Panc1 (cell line): Measurements from ENCODE around the gene VSIG8. TPM values are rescaled to one million over a fixed set of nuclear protein-coding genes. Genes with fewer than 3 reads are reported as not detected.

Source experiments
- ATAC-seq: fragments of 200-7000 bp; cut with Tn5 transposase; 2 replicates; pipeline ENCODE4 v1.9.1; 2020; ENCODE audit warnings: mild to moderate bottlenecking, moderate library complexity
- BruUV-seq: library from RNA; stranded (reverse); fragments of 400-500 nt; replicated peaks from 2 replicates; lab custom pipeline; 2021; lab: Mats Ljungman, UMichigan
- CTCF ChIA-PET: fragments of 300-600 bp; sonication (Branson Sonifier 250); formaldehyde crosslinking; loops from one replicate; lab custom pipeline; 2022; ENCODE audit warnings: antibody characterized with exemption; lab: Charles Lee
- POLR2A ChIA-PET: fragments of 300-600 bp; sonication (Branson Sonifier 250); formaldehyde crosslinking; loops from one replicate; lab custom pipeline; 2022; ENCODE audit warnings: antibody characterized with exemption; lab: Charles Lee
- DNase-seq: peaks from one replicate; pipeline ENCODE4 v3.0.0-alpha.2; 2010; ENCODE audit warnings: low read depth, low spot score
- H3K27ac ChIP-seq: 2 replicates; pipeline ENCODE4 v1.5.1; 2011; ENCODE audit warnings: mild to moderate bottlenecking, low read length, inconsistent platforms
- H3K27me3 ChIP-seq: fragments of 200-500 bp; sonication (Bioruptor generic); 2 replicates; pipeline ENCODE4 v1.6.0; 2014; ENCODE audit warnings: low read length, inconsistent platforms; ENCODE audit not compliant: control insufficient read depth, insufficient read depth
- H3K36me3 ChIP-seq: fragments of 200-500 bp; sonication (Bioruptor generic); 2 replicates; pipeline ENCODE4 v1.5.1; 2014; ENCODE audit warnings: inconsistent platforms, mild to moderate bottlenecking, low read length, moderate library complexity; ENCODE audit not compliant: control insufficient read depth, insufficient read depth
- H3K4me1 ChIP-seq: 2 replicates; pipeline ENCODE4 v1.5.1; 2011; ENCODE audit warnings: inconsistent platforms, mild to moderate bottlenecking, low read length, moderate library complexity; ENCODE audit not compliant: control insufficient read depth, insufficient read depth
- H3K4me3 ChIP-seq, 2 experiments: 2 replicates each; pipeline ENCODE4 v1.5.1; 2011 to 2012; ENCODE audit warnings: low read depth in 2 of 2, low read length in 2 of 2, mild to moderate bottlenecking in 2 of 2, inconsistent platforms in 1 of 2, moderate library complexity in 1 of 2
- H3K9me3 ChIP-seq: fragments of 200-500 bp; sonication (Bioruptor generic); 2 replicates; pipeline ENCODE4 v1.5.1; 2014; ENCODE audit warnings: low read depth, mild to moderate bottlenecking, inconsistent platforms, low read length, moderate library complexity; ENCODE audit not compliant: control insufficient read depth, insufficient read depth
- CTCF ChIP-seq: fragments of 450-650 bp; IDR thresholded peaks from 2 replicates; pipeline ENCODE4 v1.5.1; 2017; ENCODE audit warnings: mild to moderate bottlenecking
- POLR2AphosphoS5 ChIP-seq: IDR thresholded peaks from 2 replicates; pipeline ENCODE4 v1.6.1; 2012; ENCODE audit warnings: mild to moderate bottlenecking, low read depth, low read length, moderate library complexity
- SIN3A ChIP-seq: IDR thresholded peaks from 2 replicates; pipeline ENCODE4 v1.6.1; 2012; ENCODE audit warnings: low read depth, mild to moderate bottlenecking, low read length, moderate library complexity, borderline replicate concordance; ENCODE audit not compliant: insufficient read depth
- TCF7L2 ChIP-seq: IDR thresholded peaks from 2 replicates; pipeline ENCODE4 v1.6.1; 2011; ENCODE audit warnings: mild to moderate bottlenecking, low read depth, low read length, inconsistent platforms
- in situ Hi-C: cut with HindIII; loops from 2 replicates; pipeline ENCODE4 v1.10.0; 2016; ENCODE audit warnings: low sequenced_read_pairs, low pct_unique_long_range_greater_than_20kb
- intact Hi-C: fragments of 100-400 bp; cut with micrococcal nuclease; formaldehyde crosslinking; loops from one replicate; pipeline ENCODE4 v1.10.0; 2022; ENCODE audit not compliant: unreplicated experiment
- total RNA-seq: library from RNA; stranded (reverse); gene quantifications from one replicate; pipeline ENCODE4 v1.2.1, GENCODE V29; 2021; ENCODE audit not compliant: unreplicated experiment
- TF ChIP-seq, protein P1 (sequence below), 2 experiments: IDR thresholded peaks; 2 replicates each; pipeline ENCODE4 v1.6.1; 2011 to 2012; ENCODE audit warnings: low read depth in 2 of 2, control low read depth in 1 of 2, low read length in 1 of 2, mild to moderate bottlenecking in 1 of 2, moderate library complexity in 1 of 2; ENCODE audit not compliant: insufficient read depth in 1 of 2

VSIG8 gene
- total RNA-seq, 1 experiment from 2014 or later: not detected

DNA sequence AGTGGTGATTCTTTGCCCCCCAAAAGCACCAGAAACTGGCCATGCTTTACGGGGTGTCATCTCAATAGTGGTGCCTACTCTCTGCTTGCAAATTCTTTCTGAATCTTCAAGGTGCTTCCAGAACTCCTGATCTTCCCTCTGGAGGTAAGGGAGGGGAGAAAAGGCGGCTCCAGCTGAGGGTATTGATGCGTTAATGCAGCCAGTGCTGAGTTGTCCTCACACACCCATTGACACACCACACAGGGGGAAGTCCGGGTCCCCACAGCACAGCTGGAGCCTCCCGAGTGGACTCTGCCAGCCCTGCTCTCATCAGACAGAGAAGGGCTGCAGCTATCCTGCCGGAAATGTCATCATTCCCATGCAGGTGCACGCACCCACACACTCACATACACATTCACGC is 1.2 kb downstream of the VSIG8 start:
- Histone ChIP-seq H3K4me3 (no peak overlapping the region), H3K36me3 (no peaks in the 10 kb centered on the region), H3K4me1 (no peaks in the 10 kb centered on the region), H3K9me3 (no peaks in the 10 kb centered on the region), H3K27ac (no peak overlapping the region), H3K27me3 (no peaks in the 10 kb centered on the region)
- ChIA-PET POLR2A (no interaction called here), CTCF (no interaction called here)
- DNase-seq: no peak
- in situ Hi-C loops (no loop called here), intact Hi-C loops (no loop called here)
- BruUV-seq: no TSS peak
- no peak for ATAC-seq
- TF ChIP-seq SIN3A (no peak), POLR2AphosphoS5 (no peak), TCF7L2 (no peak), CTCF (no peak)
- TF ChIP-seq, protein P1, sequence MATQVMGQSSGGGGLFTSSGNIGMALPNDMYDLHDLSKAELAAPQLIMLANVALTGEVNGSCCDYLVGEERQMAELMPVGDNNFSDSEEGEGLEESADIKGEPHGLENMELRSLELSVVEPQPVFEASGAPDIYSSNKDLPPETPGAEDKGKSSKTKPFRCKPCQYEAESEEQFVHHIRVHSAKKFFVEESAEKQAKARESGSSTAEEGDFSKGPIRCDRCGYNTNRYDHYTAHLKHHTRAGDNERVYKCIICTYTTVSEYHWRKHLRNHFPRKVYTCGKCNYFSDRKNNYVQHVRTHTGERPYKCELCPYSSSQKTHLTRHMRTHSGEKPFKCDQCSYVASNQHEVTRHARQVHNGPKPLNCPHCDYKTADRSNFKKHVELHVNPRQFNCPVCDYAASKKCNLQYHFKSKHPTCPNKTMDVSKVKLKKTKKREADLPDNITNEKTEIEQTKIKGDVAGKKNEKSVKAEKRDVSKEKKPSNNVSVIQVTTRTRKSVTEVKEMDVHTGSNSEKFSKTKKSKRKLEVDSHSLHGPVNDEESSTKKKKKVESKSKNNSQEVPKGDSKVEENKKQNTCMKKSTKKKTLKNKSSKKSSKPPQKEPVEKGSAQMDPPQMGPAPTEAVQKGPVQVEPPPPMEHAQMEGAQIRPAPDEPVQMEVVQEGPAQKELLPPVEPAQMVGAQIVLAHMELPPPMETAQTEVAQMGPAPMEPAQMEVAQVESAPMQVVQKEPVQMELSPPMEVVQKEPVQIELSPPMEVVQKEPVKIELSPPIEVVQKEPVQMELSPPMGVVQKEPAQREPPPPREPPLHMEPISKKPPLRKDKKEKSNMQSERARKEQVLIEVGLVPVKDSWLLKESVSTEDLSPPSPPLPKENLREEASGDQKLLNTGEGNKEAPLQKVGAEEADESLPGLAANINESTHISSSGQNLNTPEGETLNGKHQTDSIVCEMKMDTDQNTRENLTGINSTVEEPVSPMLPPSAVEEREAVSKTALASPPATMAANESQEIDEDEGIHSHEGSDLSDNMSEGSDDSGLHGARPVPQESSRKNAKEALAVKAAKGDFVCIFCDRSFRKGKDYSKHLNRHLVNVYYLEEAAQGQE (IDR thresholded peaks at IDR 0.05; ENCODE audit: insufficient read depth in 1 of 2, low read depth in 2 of 2, low read length in 1 of 2): no peak

GRCh38 chr1:159860456-159860855 is 2.0 kb downstream of the VSIG8 start:
- in situ Hi-C loops (no loop called here), intact Hi-C loops (no loop called here)
- TF ChIP-seq, protein P1 (IDR thresholded peaks at IDR 0.05; ENCODE audit: insufficient read depth in 1 of 2, low read depth in 2 of 2, low read length in 1 of 2): no peak
- no peak for TF ChIP-seq SIN3A
- TF ChIP-seq CTCF: no peak
- no peak for TF ChIP-seq POLR2AphosphoS5
- TF ChIP-seq TCF7L2: no peak
- DNase-seq: no peak
- no peaks in the 10 kb centered on the region for H3K36me3 ChIP-seq
- H3K4me3 ChIP-seq: no peak overlapping the region
- no peak overlapping the region for H3K27ac ChIP-seq
- ChIA-PET CTCF (no interaction called here), POLR2A (no interaction called here)
- no peak for ATAC-seq
- no peaks in the 10 kb centered on the region for H3K4me1 ChIP-seq
- BruUV-seq: no TSS peak
- no peaks in the 10 kb centered on the region for H3K9me3 ChIP-seq
- no peaks in the 10 kb centered on the region for H3K27me3 ChIP-seq
